SK-N-SH (cell line): ENCODE results near the gene PTGIS. TPM values are rescaled to one million over a fixed set of nuclear protein-coding genes. Genes with fewer than 3 reads are reported as not detected.

Experiments used
- CTCF ChIA-PET: fragments of 300-600, 350-600 bp; formaldehyde crosslinking; extraction: SDS; loops from one replicate; lab custom pipeline; 2021; lab: Yijun Ruan, JAX
- POLR2A ChIA-PET: fragments of 350-600 bp; sonication (Branson Sonifier 250); formaldehyde crosslinking; extraction: SDS; loops from one replicate; lab custom pipeline; 2020; ENCODE audit warnings: antibody characterized with exemption, inconsistent platforms; lab: Yijun Ruan, JAX
- DNase-seq: peaks from one replicate; pipeline ENCODE4 v3.0.0; 2012
- H2AFZ ChIP-seq: fragments of 200-600 bp; sonication (generic); 2 replicates; pipeline ENCODE4 v1.8.1; 2016; ENCODE audit warnings: antibody characterized with exemption, mild to moderate bottlenecking, low read depth
- H3F3A ChIP-seq: fragments of 200-600 bp; sonication (generic); replicated peaks from 2 replicates; pipeline ENCODE3; 2016; ENCODE audit warnings: antibody characterized with exemption, mild to moderate bottlenecking; ENCODE audit not compliant: insufficient read depth
- H3K27ac ChIP-seq, 2 experiments: fragments of 200-500 bp in 1 of 2; fragments of 200-600 bp in 1 of 2; sonication (Bioruptor generic) in 1 of 2; sonication (generic), shearing (Covaris generic) in 1 of 2; 2 replicates each; pipeline versions ENCODE4 v1.5.1 to v1.6.1; 2014 to 2016; ENCODE audit warnings: low read depth in 2 of 2, inconsistent platforms in 1 of 2, low read length in 1 of 2, mild to moderate bottlenecking in 1 of 2, mixed read lengths in 1 of 2
- H3K27me3 ChIP-seq: fragments of 200-600 bp; sonication (generic), shearing (Covaris generic); 2 replicates; pipeline ENCODE4 v1.6.1; 2016; ENCODE audit warnings: mixed run types; ENCODE audit not compliant: insufficient read depth
- H3K36me3 ChIP-seq, 2 experiments: fragments of 200-500 bp in 1 of 2; fragments of 200-600 bp in 1 of 2; sonication (Bioruptor generic) in 1 of 2; sonication (generic) in 1 of 2; replicated peaks in 1 of 2; 2 replicates each; pipeline versions ENCODE3 to v1.5.1; 2014 to 2016; ENCODE audit warnings: low read length in 1 of 2, mild to moderate bottlenecking in 1 of 2; ENCODE audit not compliant: insufficient read depth in 2 of 2, control insufficient read depth in 1 of 2
- H3K4me1 ChIP-seq, 2 experiments: fragments of 200-500 bp in 1 of 2; fragments of 200-600 bp in 1 of 2; sonication (Bioruptor generic) in 1 of 2; sonication (generic), shearing (Covaris generic) in 1 of 2; 2 replicates each; pipeline versions ENCODE4 v1.5.1 to v1.6.1; 2014 to 2016; ENCODE audit warnings: low read depth in 1 of 2, low read length in 1 of 2, mixed run types in 1 of 2; ENCODE audit not compliant: insufficient read depth in 2 of 2, control insufficient read depth in 1 of 2
- H3K4me2 ChIP-seq: fragments of 200-600 bp; sonication (generic), shearing (Covaris generic); 2 replicates; pipeline ENCODE4 v1.6.1; 2017; ENCODE audit warnings: mixed run types
- H3K4me3 ChIP-seq, 2 experiments: fragments of 200-500 bp in 1 of 2; fragments of 200-600 bp in 1 of 2; sonication (Bioruptor generic) in 1 of 2; sonication (generic), shearing (Covaris generic) in 1 of 2; 2 replicates each; pipeline versions ENCODE4 v1.5.1 to v1.8.1; 2014 to 2016; ENCODE audit warnings: low read depth in 2 of 2, inconsistent platforms in 1 of 2, low read length in 1 of 2, mild to moderate bottlenecking in 1 of 2, mixed read lengths in 1 of 2, moderate library complexity in 1 of 2
- H3K79me2 ChIP-seq: fragments of 200-600 bp; sonication (generic); 2 replicates; pipeline ENCODE4 v1.8.1; 2017; ENCODE audit warnings: mild to moderate bottlenecking; ENCODE audit not compliant: insufficient read depth
- H3K9ac ChIP-seq: fragments of 200-600 bp; sonication (generic); 2 replicates; pipeline ENCODE4 v1.6.1; 2017; ENCODE audit warnings: mixed run types
- H3K9me2 ChIP-seq: fragments of 200-600 bp; sonication (generic); 2 replicates; pipeline ENCODE4 v1.6.1; 2017; ENCODE audit warnings: mixed run types
- H3K9me3 ChIP-seq: fragments of 200-600 bp; sonication (generic); 2 replicates; pipeline ENCODE4 v1.6.1; 2017; ENCODE audit warnings: mixed run types, mild to moderate bottlenecking, moderate library complexity
- H4K20me1 ChIP-seq: fragments of 200-600 bp; sonication (generic); 2 replicates; pipeline ENCODE4 v1.6.1; 2017; ENCODE audit warnings: mild to moderate bottlenecking, mixed run types; ENCODE audit not compliant: insufficient read depth
- EZH2phosphoT487 ChIP-seq: fragments of 200-600 bp; sonication (generic); IDR thresholded peaks from 2 replicates; pipeline ENCODE4 v1.6.1; 2017; ENCODE audit warnings: low read depth, mixed run types, mild to moderate bottlenecking, antibody characterized with exemption, moderate library complexity, borderline replicate concordance
- FOXJ3 ChIP-seq: sonication (generic); formaldehyde crosslinking; IDR thresholded peaks from 2 replicates; pipeline ENCODE4 v1.5.1; 2020; ENCODE audit warnings: mild to moderate bottlenecking, missing genetic modification reagents
- FOXM1 ChIP-seq: IDR thresholded peaks from 2 replicates; pipeline ENCODE4 v1.4.0; 2012; ENCODE audit warnings: low read depth, mild to moderate bottlenecking
- GATA2 ChIP-seq: sonication (generic); formaldehyde crosslinking; IDR thresholded peaks from 2 replicates; pipeline ENCODE4 v1.5.0; 2020; ENCODE audit warnings: mild to moderate bottlenecking, missing genetic modification reagents
- JUND ChIP-seq: IDR thresholded peaks from 2 replicates; pipeline ENCODE4 v1.4.0; 2012
- MXI1 ChIP-seq: IDR thresholded peaks from 2 replicates; pipeline ENCODE4 v1.6.1; 2012; ENCODE audit warnings: mild to moderate bottlenecking, low read depth, low read length, improper control_type of control experiment
- NFIC ChIP-seq: IDR thresholded peaks from 2 replicates; pipeline ENCODE4 v1.4.0; 2012; ENCODE audit warnings: borderline replicate concordance
- NRF1 ChIP-seq: IDR thresholded peaks from 2 replicates; pipeline ENCODE4 v1.6.1; 2012; ENCODE audit warnings: low read depth, mild to moderate bottlenecking, low read length
- RCOR1 ChIP-seq: fragments of 150-350 bp; IDR thresholded peaks from 2 replicates; pipeline ENCODE4 v1.6.1; 2017; ENCODE audit warnings: antibody characterized with exemption, low read length
- SIN3A ChIP-seq: IDR thresholded peaks from 2 replicates; pipeline ENCODE4 v1.6.1; 2012; ENCODE audit warnings: low read depth, mild to moderate bottlenecking, low read length, moderate library complexity, borderline replicate concordance
- SMC3 ChIP-seq: IDR thresholded peaks from 2 replicates; pipeline ENCODE4 v1.6.1; 2012; ENCODE audit warnings: low read depth, low read length, improper control_type of control experiment
- TAF1 ChIP-seq: IDR thresholded peaks from 2 replicates; pipeline ENCODE4 v1.6.1; 2012; ENCODE audit warnings: low read depth, mild to moderate bottlenecking, low read length, moderate library complexity, borderline replicate concordance
- TEAD4 ChIP-seq: IDR thresholded peaks from 2 replicates; pipeline ENCODE4 v1.4.0; 2012; ENCODE audit warnings: mild to moderate bottlenecking, borderline replicate concordance; ENCODE audit not compliant: insufficient read depth
- YY1 ChIP-seq: IDR thresholded peaks from 2 replicates; pipeline ENCODE4 v1.4.0; 2012; ENCODE audit warnings: low read depth, mild to moderate bottlenecking
- whole genome bisulfite sequencing: methylation state at CpG from one replicate; pipeline ENCODE4 v1.1.6; 2017; ENCODE audit warnings: low lambda C conversion rate; 5-methylcytosine and 5-hydroxymethylcytosine counted together
- polyA plus RNA-seq, 3 experiments: library from polyadenylated mRNA; depleted of rRNA; stranded (reverse); fragments of >200 nt; gene quantifications; 2 replicates each; pipeline ENCODE4 v1.2.3, GENCODE V29; 2012
- TF ChIP-seq, protein P1 (sequence below): fragments of 150-350 bp; IDR thresholded peaks from 2 replicates; pipeline ENCODE4 v1.6.1; 2016; ENCODE audit warnings: mild to moderate bottlenecking, low read depth, low read length
- TF ChIP-seq, protein P2 (sequence below): IDR thresholded peaks from 2 replicates; pipeline ENCODE4 v1.4.0; 2012; ENCODE audit warnings: low read depth, borderline replicate concordance
- TF ChIP-seq, protein P3 (sequence below): IDR thresholded peaks from 2 replicates; pipeline ENCODE4 v1.4.0; 2012; ENCODE audit warnings: low read depth
- TF ChIP-seq, protein P4 (sequence below): IDR thresholded peaks from 2 replicates; pipeline ENCODE4 v1.4.0; 2012; ENCODE audit warnings: low read depth, borderline replicate concordance

The PTGIS gene
- polyA plus RNA-seq, 1 of the 3 experiments (the other 2 are of a cell fraction) = 1.0 TPM

DNA sequence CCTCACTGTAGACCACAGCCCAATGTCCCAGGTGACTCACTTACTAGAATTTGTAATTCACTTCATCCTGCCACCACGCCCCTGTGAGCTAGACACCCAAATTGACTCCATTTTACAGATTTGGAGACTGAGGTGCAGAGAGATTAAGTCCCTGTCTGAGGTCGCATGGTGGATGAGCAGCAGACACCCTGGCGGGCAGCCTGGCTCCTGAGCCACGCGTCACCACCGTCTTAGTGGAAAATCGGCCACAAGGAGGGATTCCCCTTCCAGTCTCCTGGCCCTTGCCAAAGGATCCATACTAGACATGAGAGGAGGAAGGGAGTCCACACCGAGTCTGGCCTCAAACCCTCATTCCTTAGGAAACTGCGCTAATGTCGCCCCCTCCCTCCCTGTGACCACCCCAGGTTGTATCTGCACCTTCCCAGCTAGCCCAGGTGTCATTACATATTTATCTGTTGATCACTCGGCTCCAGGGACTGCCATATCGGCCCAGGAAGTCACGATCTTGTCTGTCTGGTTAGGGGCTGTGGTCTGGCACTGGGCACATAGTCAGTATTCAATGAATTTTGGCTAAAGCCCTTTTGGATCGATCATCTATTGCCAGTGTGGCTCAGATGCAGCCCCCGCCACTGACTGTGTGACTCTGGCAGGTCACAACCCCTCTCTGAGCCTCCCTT lies 25.7 kb upstream of the PTGIS start:
- H3K9ac ChIP-seq = no peak overlapping the region
- no peak for DNase-seq
- H3K27me3 ChIP-seq = no peaks in the 10 kb centered on the region
- H3K36me3 ChIP-seq = no peaks in the 10 kb centered on the region
- no peaks in the 10 kb centered on the region for H3K9me3 ChIP-seq
- no peaks in the 10 kb centered on the region for H3K9me2 ChIP-seq
- no peaks in the 10 kb centered on the region for H3F3A ChIP-seq
- H3K27ac ChIP-seq = no peak overlapping the region
- H3K4me3 ChIP-seq = no peak overlapping the region
- ChIA-PET POLR2A (no interaction called here), CTCF (interaction anchor here (1.7 to 4.2 kb wide), 4 partner anchors 15 to 252 kb away, joined by 5 to 25 read pairs (median 11); no protein-coding TSS in a partner anchor)
- no peaks in the 10 kb centered on the region for H4K20me1 ChIP-seq
- H2AFZ ChIP-seq = no peak overlapping the region
- WGBS = 83% methylated on average over 14 of the region's 15 CpGs
- TF ChIP-seq RCOR1 (no peak), JUND (no peak), YY1 (no peak), TAF1 (no peak), GATA2 (CRISPR knock-in tag) (no peak), SIN3A (no peak), MXI1 (no peak), FOXJ3 (CRISPR knock-in tag) (no peak), TEAD4 (no peak), FOXM1 (no peak), SMC3 (no peak), EZH2phosphoT487 (no peak), NRF1 (no peak), NFIC (no peak)
- TF ChIP-seq, protein P1, sequence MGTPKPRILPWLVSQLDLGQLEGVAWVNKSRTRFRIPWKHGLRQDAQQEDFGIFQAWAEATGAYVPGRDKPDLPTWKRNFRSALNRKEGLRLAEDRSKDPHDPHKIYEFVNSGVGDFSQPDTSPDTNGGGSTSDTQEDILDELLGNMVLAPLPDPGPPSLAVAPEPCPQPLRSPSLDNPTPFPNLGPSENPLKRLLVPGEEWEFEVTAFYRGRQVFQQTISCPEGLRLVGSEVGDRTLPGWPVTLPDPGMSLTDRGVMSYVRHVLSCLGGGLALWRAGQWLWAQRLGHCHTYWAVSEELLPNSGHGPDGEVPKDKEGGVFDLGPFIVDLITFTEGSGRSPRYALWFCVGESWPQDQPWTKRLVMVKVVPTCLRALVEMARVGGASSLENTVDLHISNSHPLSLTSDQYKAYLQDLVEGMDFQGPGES = no peak
- TF ChIP-seq, protein P2, sequence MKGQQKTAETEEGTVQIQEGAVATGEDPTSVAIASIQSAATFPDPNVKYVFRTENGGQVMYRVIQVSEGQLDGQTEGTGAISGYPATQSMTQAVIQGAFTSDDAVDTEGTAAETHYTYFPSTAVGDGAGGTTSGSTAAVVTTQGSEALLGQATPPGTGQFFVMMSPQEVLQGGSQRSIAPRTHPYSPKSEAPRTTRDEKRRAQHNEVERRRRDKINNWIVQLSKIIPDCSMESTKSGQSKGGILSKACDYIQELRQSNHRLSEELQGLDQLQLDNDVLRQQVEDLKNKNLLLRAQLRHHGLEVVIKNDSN = no peak
- TF ChIP-seq, protein P3, sequence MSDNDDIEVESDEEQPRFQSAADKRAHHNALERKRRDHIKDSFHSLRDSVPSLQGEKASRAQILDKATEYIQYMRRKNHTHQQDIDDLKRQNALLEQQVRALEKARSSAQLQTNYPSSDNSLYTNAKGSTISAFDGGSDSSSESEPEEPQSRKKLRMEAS = no peak
- TF ChIP-seq, protein P4, sequence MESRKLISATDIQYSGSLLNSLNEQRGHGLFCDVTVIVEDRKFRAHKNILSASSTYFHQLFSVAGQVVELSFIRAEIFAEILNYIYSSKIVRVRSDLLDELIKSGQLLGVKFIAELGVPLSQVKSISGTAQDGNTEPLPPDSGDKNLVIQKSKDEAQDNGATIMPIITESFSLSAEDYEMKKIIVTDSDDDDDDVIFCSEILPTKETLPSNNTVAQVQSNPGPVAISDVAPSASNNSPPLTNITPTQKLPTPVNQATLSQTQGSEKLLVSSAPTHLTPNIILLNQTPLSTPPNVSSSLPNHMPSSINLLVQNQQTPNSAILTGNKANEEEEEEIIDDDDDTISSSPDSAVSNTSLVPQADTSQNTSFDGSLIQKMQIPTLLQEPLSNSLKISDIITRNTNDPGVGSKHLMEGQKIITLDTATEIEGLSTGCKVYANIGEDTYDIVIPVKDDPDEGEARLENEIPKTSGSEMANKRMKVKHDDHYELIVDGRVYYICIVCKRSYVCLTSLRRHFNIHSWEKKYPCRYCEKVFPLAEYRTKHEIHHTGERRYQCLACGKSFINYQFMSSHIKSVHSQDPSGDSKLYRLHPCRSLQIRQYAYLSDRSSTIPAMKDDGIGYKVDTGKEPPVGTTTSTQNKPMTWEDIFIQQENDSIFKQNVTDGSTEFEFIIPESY = no peak
- H3K4me2 ChIP-seq = no peak overlapping the region
- H3K4me1 ChIP-seq = peaks cover 0 to 5% of the 10 kb centered on the region in 2 experiments; a peak in 1 of 4 replicates
- no peaks in the 10 kb centered on the region for H3K79me2 ChIP-seq
